HCT116 (cell line): ENCODE data around the gene CLCA4.

Source experiments
- ATF3 ChIP-seq: IDR thresholded peaks from 2 replicates; pipeline ENCODE4 v1.6.1; 2012
- CEBPB ChIP-seq: IDR thresholded peaks from 2 replicates; pipeline ENCODE4 v1.6.1; 2012; ENCODE audit warnings: low read depth
- CTCF ChIP-seq, 3 experiments: fragments of 200-600 bp in 1 of 3; sonication (generic) in 1 of 3; IDR thresholded peaks in 2 of 3; conservative IDR thresholded peaks in 1 of 3; 2 replicates each; pipeline ENCODE4 v1.5.1; 2012 to 2017; ENCODE audit warnings: low read depth in 2 of 3, low read length in 2 of 3, antibody characterized with exemption in 1 of 3, borderline replicate concordance in 1 of 3, control low read depth in 1 of 3, mild to moderate bottlenecking in 1 of 3, mixed read lengths in 1 of 3, mixed run types in 1 of 3, moderate library complexity in 1 of 3; ENCODE audit not compliant: insufficient read depth in 1 of 3
- EZH2 ChIP-seq: fragments of 200-600 bp; sonication (generic); IDR thresholded peaks from 2 replicates; pipeline ENCODE4 v1.6.1; 2017; ENCODE audit warnings: antibody characterized with exemption, mixed run types
- EZH2phosphoT487 ChIP-seq: fragments of 200-600 bp; IDR thresholded peaks from 2 replicates; pipeline ENCODE4 v1.6.1; 2018; ENCODE audit warnings: antibody characterized with exemption, borderline replicate concordance
- MAX ChIP-seq: IDR thresholded peaks from 2 replicates; pipeline ENCODE4 v1.6.1; 2012
- POLR2A ChIP-seq: IDR thresholded peaks from 2 replicates; pipeline ENCODE4 v1.7.0; 2011; ENCODE audit warnings: borderline replicate concordance; ENCODE audit not compliant: insufficient read depth, insufficient read length; ENCODE audit errors: extremely low read depth
- POLR2AphosphoS5 ChIP-seq: IDR thresholded peaks from 2 replicates; pipeline ENCODE4 v1.6.1; 2011; ENCODE audit warnings: mild to moderate bottlenecking, low read depth, low read length, moderate library complexity
- REST ChIP-seq: IDR thresholded peaks from 2 replicates; pipeline ENCODE4 v1.6.1; 2012; ENCODE audit warnings: low read depth
- SIN3A ChIP-seq: IDR thresholded peaks from 2 replicates; pipeline ENCODE4 v1.6.1; 2012; ENCODE audit warnings: low read depth
- SP1 ChIP-seq: IDR thresholded peaks from 2 replicates; pipeline ENCODE4 v1.6.1; 2012; ENCODE audit warnings: low read depth
- YY1 ChIP-seq: IDR thresholded peaks from 2 replicates; pipeline ENCODE4 v1.6.1; 2011; ENCODE audit warnings: low read length, low read depth, moderate library complexity, mild to moderate bottlenecking; ENCODE audit not compliant: insufficient replicate concordance; ENCODE audit errors: extremely low read depth
- ZFX ChIP-seq: fragments of 450-650 bp; IDR thresholded peaks from 2 replicates; pipeline ENCODE4 v1.6.1; 2017

GRCh38 chr1:86527306-86527705 is 19.6 kb upstream of the CLCA4 start:
- no peak for TF ChIP-seq EZH2
- no peak for TF ChIP-seq EZH2phosphoT487
- TF ChIP-seq POLR2AphosphoS5: no peak
- TF ChIP-seq YY1: no peak
- TF ChIP-seq CTCF (IDR thresholded peaks at IDR 0.05 in 2 of 3, conservative IDR thresholded peaks at IDR 0.05 in 1 of 3; ENCODE audit: borderline replicate concordance in 1 of 3, insufficient read depth in 1 of 3, low read depth in 2 of 3, low read length in 2 of 3): no peak
- TF ChIP-seq POLR2A: no peak
- no peak for TF ChIP-seq CEBPB
- no peak for TF ChIP-seq SIN3A
- TF ChIP-seq ZFX: no peak
- no peak for TF ChIP-seq SP1
- no peak for TF ChIP-seq ATF3
- no peak for TF ChIP-seq MAX
- no peak for TF ChIP-seq REST
